NB4 (cell line): ENCODE measurements around the gene RNF32.

Experiments
- CTCF ChIP-seq: IDR thresholded peaks from one replicate; pipeline ENCODE4 v1.5.1; 2012; ENCODE audit warnings: low read depth, low read length
- POLR2A ChIP-seq: IDR thresholded peaks from 2 replicates; pipeline ENCODE4 v1.6.1; 2011; ENCODE audit warnings: mild to moderate bottlenecking; ENCODE audit not compliant: insufficient read length; ENCODE audit errors: extremely low read depth

- no peak for TF ChIP-seq CTCF
- TF ChIP-seq POLR2A = no peak
Observed at GRCh38 chr7:156634117-156634516, 6.5 kb upstream of the RNF32 start.
